ENCODE data around the gene GJB6. TPM values are rescaled to one million over a fixed set of nuclear protein-coding genes. Genes with fewer than 3 reads are reported as not detected.

The GJB6 gene
- total and polyA plus RNA-seq, 2 of the 4 experiments (the other 2 are of a cell fraction): not detected

GRCh38 chr13:20239748-20240147 is 7.6 kb upstream of the GJB6 start:
- Histone ChIP-seq H3K4ac (ENCODE audit: low read depth, low read length) (no peak overlapping the region), H2BK5ac (ENCODE audit: low read depth, low read length, poor library complexity, severe bottlenecking) (no peak overlapping the region), H2AFZ (replicated peaks; ENCODE audit: low read length, poor library complexity) (no peak overlapping the region), H3K14ac (replicated peaks; ENCODE audit: low read depth, low read length) (no peak overlapping the region), H2BK20ac (ENCODE audit: low read depth, low read length) (no peak overlapping the region), H3K27ac (ENCODE audit: insufficient read depth, low read length) (no peak overlapping the region), H3K4me2 (ENCODE audit: low read depth, low read length) (no peak overlapping the region), H4K5ac (ENCODE audit: low read depth, low read length) (no peak overlapping the region), H3K4me3 (ENCODE audit: insufficient read depth, low read depth, low read length) (no peak overlapping the region), H2BK120ac (ENCODE audit: low read depth, low read length) (no peak overlapping the region), H3K27me3 (ENCODE audit: control insufficient read depth, insufficient read depth, low read length) (peaks cover 51% of the 10 kb centered on the region), H3K36me3 (ENCODE audit: control insufficient read depth, insufficient read depth, low read length) (no peaks in the 10 kb centered on the region), H3K9me3 (ENCODE audit: control insufficient read depth, insufficient read depth, low read length) (no peaks in the 10 kb centered on the region), H3K9me1 (ENCODE audit: insufficient read depth, low read length) (no peaks in the 10 kb centered on the region), H3K79me1 (ENCODE audit: low read depth in 1 of 2, low read length in 2 of 2) (no peaks in the 10 kb centered on the region), H3K23ac (ENCODE audit: low read depth, low read length) (no peak overlapping the region), H3K56ac (ENCODE audit: extremely low read depth, insufficient read depth, low read length) (no peak overlapping the region), H2AK5ac (ENCODE audit: low read depth, low read length) (no peak overlapping the region), H4K91ac (ENCODE audit: insufficient read depth, low read depth, low read length) (no peak overlapping the region), H3K9ac (ENCODE audit: low read depth, low read length) (no peak overlapping the region), H2AK9ac (replicated peaks; ENCODE audit: low read depth, low read length, poor library complexity) (no peak overlapping the region), H3K18ac (ENCODE audit: low read depth, low read length) (no peak overlapping the region), H4K8ac (ENCODE audit: low read depth in 2 of 2, low read length in 2 of 2) (no peak overlapping the region), H3K4me1 (ENCODE audit: control insufficient read depth, insufficient read depth, low read length) (no peaks in the 10 kb centered on the region), H4K20me1 (ENCODE audit: insufficient read depth, low read length) (no peaks in the 10 kb centered on the region), H2BK15ac (ENCODE audit: low read depth, low read length) (no peak overlapping the region)
- ChIA-PET CTCF (no interaction called here), POLR2A (ENCODE audit: unreplicated experiment) (no interaction called here)
- WGBS, 2 experiments (ENCODE audit: extremely low coverage in 2 of 2, insufficient read length in 1 of 2): 30% methylated on average over 2 of the region's 6 CpGs; no CpG with 5 or more reads in 1 of the 2 experiments
- intact Hi-C loops (cut with micrococcal nuclease) (no loop called here), in situ Hi-C loops (cut with MboI; ENCODE audit: low sequenced_read_pairs) (no loop called here), dilution Hi-C loops (cut with HindIII; ENCODE audit: low sequenced_read_pairs, unreplicated experiment) (no loop called here)
- DNase-seq (no peak), ATAC-seq (ENCODE audit: low read depth) (no peak)
- BruUV-seq (replicated peaks): no TSS peak
- TF ChIP-seq MAFK (IDR thresholded peaks at IDR 0.05; ENCODE audit: low read depth, low read length) (no peak), CHD1 (IDR thresholded peaks at IDR 0.05; ENCODE audit: low read depth, low read length) (no peak), MAZ (IDR thresholded peaks at IDR 0.05; ENCODE audit: borderline replicate concordance, low read depth, low read length) (no peak), ELK1 (IDR thresholded peaks at IDR 0.05; ENCODE audit: borderline replicate concordance, low read depth, low read length) (no peak), MXI1 (IDR thresholded peaks at IDR 0.05; ENCODE audit: borderline replicate concordance, low read depth, low read length) (no peak), RCOR1 (IDR thresholded peaks at IDR 0.05; ENCODE audit: insufficient replicate concordance, low read length) (no peak), CEBPB (IDR thresholded peaks at IDR 0.05; ENCODE audit: low read depth, low read length) (no peak), NFE2L2 (IDR thresholded peaks at IDR 0.05; ENCODE audit: low read depth, low read length) (no peak), SMC3 (IDR thresholded peaks at IDR 0.05; ENCODE audit: low read depth, low read length) (no peak), POLR2A (IDR thresholded peaks at IDR 0.05; ENCODE audit: low read depth, low read length) (no peak), FOS (IDR thresholded peaks at IDR 0.05; ENCODE audit: low read depth, low read length) (no peak)

Data from IMR-90 (cell line).